T-helper 17 cell (primary cell): ENCODE measurements around the gene ADARB1. TPM values are rescaled to one million over a fixed set of nuclear protein-coding genes. Genes with fewer than 3 reads are reported as not detected.

Experiments
- ATAC-seq: fragments of 150-1000 bp; cut with Tn5 transposase; 2 replicates; pipeline ENCODE4 v1.10.0; 2021; ENCODE audit warnings: mild to moderate bottlenecking, moderate library complexity
- DNase-seq, 3 donors: peaks; one replicate each; pipeline versions ENCODE4 v3.0.0 to v3.0.0-alpha.2; 2020 to 2021
- H3K9me3 ChIP-seq: one replicate; pipeline ENCODE4 v1.7.0; 2013; ENCODE audit warnings: low read length, mild to moderate bottlenecking; ENCODE audit not compliant: control insufficient read depth, poor library complexity, severe bottlenecking
- H3K27ac Mint-ChIP-seq: one replicate; pipeline ENCODE4 v1.8.0; 2022; ENCODE audit warnings: mild to moderate bottlenecking, moderate library complexity, mixed read lengths
- H3K27me3 Mint-ChIP-seq: one replicate; pipeline ENCODE4 v1.8.0; 2022; ENCODE audit warnings: mixed read lengths
- H3K36me3 Mint-ChIP-seq: one replicate; pipeline ENCODE4 v1.8.0; 2022; ENCODE audit warnings: low read depth, mixed read lengths
- H3K4me1 Mint-ChIP-seq: one replicate; pipeline ENCODE4 v1.8.0; 2022; ENCODE audit warnings: mild to moderate bottlenecking, mixed read lengths
- H3K4me3 Mint-ChIP-seq: one replicate; pipeline ENCODE4 v1.8.0; 2022; ENCODE audit warnings: mild to moderate bottlenecking, moderate library complexity, mixed read lengths
- total RNA-seq, 4 donors: library from RNA in 2 of 4; stranded (reverse) in 2 of 4; gene quantifications; one replicate each; pipeline ENCODE4 v1.2.3 and lab custom pipeline; 2022 to 2026

The ADARB1 gene
- total RNA-seq, 2 donors from 2014 or later: 28.4 to 37.0 TPM

- H3K9me3 ChIP-seq: no peaks in the 10 kb centered on the region
- ATAC-seq (no peak), DNase-seq (no peak)
- Mint-ChIP-seq H3K4me1 (peaks cover 39% of the 10 kb centered on the region), H3K36me3 (no peaks in the 10 kb centered on the region), H3K4me3 (no peak overlapping the region), H3K27ac (peak overlapping the region; percentile 85), H3K27me3 (no peaks in the 10 kb centered on the region)
Measured at GRCh38 chr21:45091550-45092322, 17.4 kb downstream of the ADARB1 start.

GRCh38 chr21:45093035-45093532 lies 18.7 kb downstream of the ADARB1 start:
- ATAC-seq: no peak
- Mint-ChIP-seq H3K27ac (peak overlapping the region; percentile 45), H3K27me3 (no peaks in the 10 kb centered on the region)

GRCh38 chr21:45094412-45094811 lies 20.0 kb downstream of the ADARB1 start:
- Mint-ChIP-seq H3K36me3 (no peaks in the 10 kb centered on the region), H3K4me3 (no peak overlapping the region), H3K4me1 (peaks cover 38% of the 10 kb centered on the region), H3K27ac (no peak overlapping the region), H3K27me3 (no peaks in the 10 kb centered on the region)
- ATAC-seq (no peak), DNase-seq (no peak)
- no peaks in the 10 kb centered on the region for H3K9me3 ChIP-seq

More at GRCh38 chr21:45093035-45093532, 18.7 kb downstream of the ADARB1 start:
- Mint-ChIP-seq H3K4me3 (no peak overlapping the region), H3K4me1 (peaks cover 33% of the 10 kb centered on the region), H3K36me3 (no peaks in the 10 kb centered on the region)
- DNase-seq: no peak
- no peaks in the 10 kb centered on the region for H3K9me3 ChIP-seq

GRCh38 chr21:45095505-45095904 lies 21.1 kb downstream of the ADARB1 start:
- H3K9me3 ChIP-seq: no peaks in the 10 kb centered on the region
- Mint-ChIP-seq H3K27me3 (no peaks in the 10 kb centered on the region), H3K27ac (no peak overlapping the region), H3K36me3 (no peaks in the 10 kb centered on the region), H3K4me1 (peaks cover 32% of the 10 kb centered on the region), H3K4me3 (no peak overlapping the region)
- DNase-seq (no peak), ATAC-seq (no peak)

- H3K4me1 Mint-ChIP-seq: peaks cover 29% of the 10 kb centered on the region
- H3K9me3 ChIP-seq: no peaks in the 10 kb centered on the region
- H3K27ac Mint-ChIP-seq: no peak overlapping the region
- no peak overlapping the region for H3K4me3 Mint-ChIP-seq
- no peaks in the 10 kb centered on the region for H3K36me3 Mint-ChIP-seq
- no peaks in the 10 kb centered on the region for H3K27me3 Mint-ChIP-seq
- DNase-seq: no peak
- ATAC-seq: no peak
Measured at GRCh38 chr21:45096217-45096616, 21.8 kb downstream of the ADARB1 start.

- H3K27ac Mint-ChIP-seq: peak overlapping the region; percentile 80
- peaks cover 33% of the 10 kb centered on the region for H3K4me1 Mint-ChIP-seq
- H3K36me3 Mint-ChIP-seq: no peaks in the 10 kb centered on the region
- ATAC-seq (no peak), DNase-seq (no peak)
- H3K27me3 Mint-ChIP-seq: no peaks in the 10 kb centered on the region
- H3K4me3 Mint-ChIP-seq: no peak overlapping the region
- no peaks in the 10 kb centered on the region for H3K9me3 ChIP-seq
Measured at GRCh38 chr21:45097827-45098387, 23.5 kb downstream of the ADARB1 start.

GRCh38 chr21:45098867-45099266 lies 24.5 kb downstream of the ADARB1 start:
- ATAC-seq (no peak), DNase-seq (no peak)
- H3K4me3 Mint-ChIP-seq: no peak overlapping the region
- H3K9me3 ChIP-seq: no peaks in the 10 kb centered on the region
- H3K27me3 Mint-ChIP-seq: no peaks in the 10 kb centered on the region
- no peaks in the 10 kb centered on the region for H3K36me3 Mint-ChIP-seq
- H3K4me1 Mint-ChIP-seq: peaks cover 32% of the 10 kb centered on the region
- H3K27ac Mint-ChIP-seq: peak overlapping the region; percentile 80

GRCh38 chr21:45099571-45099970 lies 25.2 kb downstream of the ADARB1 start:
- DNase-seq (no peak), ATAC-seq (no peak)
- H3K4me3 Mint-ChIP-seq: no peak overlapping the region
- H3K27ac Mint-ChIP-seq: peak overlapping the region; percentile 27
- H3K36me3 Mint-ChIP-seq: no peaks in the 10 kb centered on the region
- H3K9me3 ChIP-seq: no peaks in the 10 kb centered on the region
- H3K27me3 Mint-ChIP-seq: no peaks in the 10 kb centered on the region
- peaks cover 39% of the 10 kb centered on the region for H3K4me1 Mint-ChIP-seq

GRCh38 chr21:45100866-45101265 lies 26.5 kb downstream of the ADARB1 start:
- peaks cover 39% of the 10 kb centered on the region for H3K4me1 Mint-ChIP-seq
- ATAC-seq: no peak
- H3K27ac Mint-ChIP-seq: no peak overlapping the region
- H3K36me3 Mint-ChIP-seq: no peaks in the 10 kb centered on the region
- no peak overlapping the region for H3K4me3 Mint-ChIP-seq
- DNase-seq: no peak
- H3K9me3 ChIP-seq: no peaks in the 10 kb centered on the region
- no peaks in the 10 kb centered on the region for H3K27me3 Mint-ChIP-seq

GRCh38 chr21:45102391-45102932 lies 28.1 kb downstream of the ADARB1 start:
- ATAC-seq: no peak

DNA sequence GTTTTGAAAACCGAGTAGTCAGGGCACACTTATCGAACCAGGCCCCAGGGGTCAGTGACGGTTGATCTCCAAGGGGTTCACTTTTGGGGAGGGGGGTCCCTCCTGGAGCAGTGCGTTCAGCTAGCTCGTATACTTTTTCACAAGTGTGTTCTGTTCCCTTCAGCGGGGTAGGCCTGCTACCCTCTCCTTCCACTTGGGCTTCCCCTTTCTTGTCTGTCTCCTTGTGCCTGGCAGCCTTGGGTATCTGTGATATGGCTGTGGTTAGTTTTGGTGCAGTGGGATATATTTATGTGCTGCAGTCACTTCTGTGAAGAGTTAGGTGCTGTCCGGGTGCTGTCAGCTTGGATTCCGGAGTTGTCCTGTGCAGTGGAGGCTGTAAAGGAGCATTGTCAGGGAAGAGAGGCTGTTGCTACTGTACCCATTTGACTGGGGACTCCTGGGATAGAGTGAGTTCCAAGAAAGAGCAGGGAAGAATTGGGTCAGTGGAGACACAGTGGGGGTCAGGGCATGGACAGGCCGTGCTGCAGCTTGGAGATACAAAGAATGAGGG lies 29.7 kb downstream of the ADARB1 start:
- H3K4me1 Mint-ChIP-seq: peaks cover 36% of the 10 kb centered on the region
- peak overlapping the region; percentile 86 for H3K27ac Mint-ChIP-seq
- H3K27me3 Mint-ChIP-seq: no peaks in the 10 kb centered on the region
- peak overlapping the region; percentile 67 for H3K4me3 Mint-ChIP-seq
- H3K9me3 ChIP-seq: no peaks in the 10 kb centered on the region
- DNase-seq: no peak
- peak; percentile 51 for ATAC-seq
- no peaks in the 10 kb centered on the region for H3K36me3 Mint-ChIP-seq

More at GRCh38 chr21:45102391-45102932, 28.1 kb downstream of the ADARB1 start:
- H3K4me1 Mint-ChIP-seq: peaks cover 42% of the 10 kb centered on the region
- no peaks in the 10 kb centered on the region for H3K36me3 Mint-ChIP-seq
- H3K27me3 Mint-ChIP-seq: no peaks in the 10 kb centered on the region
- no peaks in the 10 kb centered on the region for H3K9me3 ChIP-seq
- no peak overlapping the region for H3K27ac Mint-ChIP-seq
- no peak for DNase-seq
- no peak overlapping the region for H3K4me3 Mint-ChIP-seq

DNA sequence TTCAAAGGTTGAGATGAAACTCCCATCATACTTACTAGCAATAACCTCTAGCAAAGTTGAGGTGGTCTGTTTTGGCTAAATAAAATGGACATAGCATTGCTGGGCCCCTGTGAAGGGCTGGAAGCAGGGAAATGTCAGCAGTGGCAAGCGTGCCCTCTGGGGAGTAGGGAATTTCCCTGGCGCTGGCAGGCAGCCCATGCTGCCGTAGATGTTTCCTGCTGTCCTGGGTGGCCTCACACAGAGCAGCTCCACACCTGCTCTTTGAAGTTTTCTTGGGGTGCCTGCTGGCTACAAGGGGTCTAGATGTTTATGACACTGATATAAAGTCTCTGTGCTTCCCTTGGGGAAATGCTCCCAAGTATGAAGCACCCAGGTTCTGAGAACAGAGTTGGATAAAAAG lies 30.2 kb downstream of the ADARB1 start:
- Mint-ChIP-seq H3K36me3 (no peaks in the 10 kb centered on the region), H3K4me1 (peaks cover 40% of the 10 kb centered on the region), H3K4me3 (peak overlapping the region; percentile 67), H3K27me3 (no peaks in the 10 kb centered on the region), H3K27ac (peak overlapping the region; percentile 86)
- no peaks in the 10 kb centered on the region for H3K9me3 ChIP-seq
- ATAC-seq: peak; percentile 85
- no peak for DNase-seq

DNA sequence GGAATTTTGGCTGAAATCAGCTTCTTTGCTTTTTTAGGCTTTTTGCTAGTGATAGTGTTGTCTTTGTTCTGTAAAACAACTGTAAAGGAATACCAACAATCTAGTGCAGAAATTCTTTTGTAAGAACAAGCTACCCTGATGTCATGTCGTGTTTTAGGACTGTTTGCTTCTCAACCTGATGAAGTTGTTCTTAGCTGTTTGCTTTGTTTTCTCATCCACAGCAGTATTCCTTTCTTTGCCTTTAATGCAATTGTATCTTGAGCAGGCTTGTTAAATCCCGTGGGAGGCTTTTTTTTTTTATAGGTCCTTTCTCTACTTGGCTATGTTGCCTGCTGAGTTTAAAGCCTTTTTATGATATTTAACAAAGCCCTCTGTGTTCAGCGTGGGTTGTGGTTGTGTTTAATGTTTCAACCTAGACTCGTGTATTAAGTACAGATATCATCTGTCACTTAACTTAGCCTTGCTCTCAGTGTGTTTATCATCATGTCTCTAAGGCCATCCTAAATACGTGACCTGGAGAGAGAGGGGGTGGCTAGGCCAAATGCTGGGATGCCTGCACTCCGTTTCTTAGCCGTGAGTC lies 31.6 kb downstream of the ADARB1 start:
- no peak overlapping the region for H3K27ac Mint-ChIP-seq

More for the DNA sequence above, 31.6 kb downstream of the ADARB1 start:
- no peaks in the 10 kb centered on the region for H3K36me3 Mint-ChIP-seq
- no peaks in the 10 kb centered on the region for H3K9me3 ChIP-seq
- no peak overlapping the region for H3K4me3 Mint-ChIP-seq
- no peaks in the 10 kb centered on the region for H3K27me3 Mint-ChIP-seq
- ATAC-seq (no peak), DNase-seq (no peak)
- H3K4me1 Mint-ChIP-seq: peaks cover 47% of the 10 kb centered on the region
